Neural cell (in vitro differentiated cells): ENCODE measurements around the gene SNRNP40. TPM values are rescaled to one million over a fixed set of nuclear protein-coding genes. Genes with fewer than 3 reads are reported as not detected.
A peak's percentile ranks its signal among the peaks of the same experiment; 100 is the strongest.

Source experiments
- H2AFZ ChIP-seq: fragments of 200-600, 300-800 bp; sonication (generic), shearing (Covaris generic); 2 replicates; pipeline ENCODE4 v1.6.0; 2014; ENCODE audit warnings: low read depth, mild to moderate bottlenecking, antibody characterized with exemption, low read length, moderate library complexity
- H3F3A ChIP-seq: fragments of 200-600 bp; shearing (Covaris generic); 2 replicates; pipeline ENCODE4 v1.6.1; 2016; ENCODE audit warnings: mild to moderate bottlenecking, moderate library complexity, mixed read lengths, antibody characterized with exemption, low read length; ENCODE audit not compliant: insufficient read depth, poor library complexity, severe bottlenecking
- H3K27ac ChIP-seq: fragments of 200-600, 300-800 bp; sonication (generic), shearing (Covaris generic); 2 replicates; pipeline ENCODE4 v1.5.1; 2014; ENCODE audit warnings: mild to moderate bottlenecking, low read length, moderate library complexity
- H3K27me3 ChIP-seq: fragments of 300-800, 200-600 bp; sonication (generic), shearing (Covaris generic); 2 replicates; pipeline ENCODE4 v1.6.0; 2014; ENCODE audit warnings: mild to moderate bottlenecking, low read depth, low read length, moderate library complexity; ENCODE audit not compliant: insufficient read depth
- H3K36me3 ChIP-seq: fragments of 300-800, 200-600 bp; sonication (generic), shearing (Covaris generic); 2 replicates; pipeline ENCODE4 v1.5.1; 2014; ENCODE audit warnings: mild to moderate bottlenecking, antibody characterized with exemption, low read length, moderate library complexity; ENCODE audit not compliant: insufficient read depth
- H3K4me2 ChIP-seq: fragments of 300-800, 200-600 bp; sonication (generic), shearing (Covaris generic); 2 replicates; pipeline ENCODE4 v1.6.0; 2014; ENCODE audit warnings: mild to moderate bottlenecking, low read length
- H3K4me3 ChIP-seq: fragments of 300-800, 200-600 bp; sonication (generic), shearing (Covaris generic); 2 replicates; pipeline ENCODE4 v1.5.1; 2014; ENCODE audit warnings: mild to moderate bottlenecking, low read length, moderate library complexity
- H3K79me2 ChIP-seq: fragments of 200-600 bp; shearing (Covaris generic); replicated peaks from 2 replicates; pipeline ENCODE4 v1.6.0; 2014; ENCODE audit warnings: mild to moderate bottlenecking, low read length, moderate library complexity; ENCODE audit not compliant: insufficient read depth
- H3K9ac ChIP-seq: fragments of 300-800, 200-600 bp; sonication (generic), shearing (Covaris generic); 2 replicates; pipeline ENCODE4 v1.6.1; 2016; ENCODE audit warnings: mild to moderate bottlenecking, low read length, mixed read lengths
- H3K9me2 ChIP-seq: fragments of 200-600 bp; shearing (Covaris generic); 2 replicates; pipeline ENCODE4 v1.6.1; 2016; ENCODE audit warnings: mild to moderate bottlenecking, low read length, mixed read lengths; ENCODE audit not compliant: insufficient read depth
- H3K9me3 ChIP-seq: fragments of 200-600, 300-800 bp; sonication (generic), shearing (Covaris generic); 2 replicates; pipeline ENCODE4 v1.6.1; 2016; ENCODE audit warnings: mild to moderate bottlenecking, mixed run types, low read length, moderate library complexity, mixed read lengths
- H4K20me1 ChIP-seq: fragments of 200-600 bp; shearing (Covaris generic); 2 replicates; pipeline ENCODE4 v1.6.1; 2016; ENCODE audit warnings: mild to moderate bottlenecking, mixed run types; ENCODE audit not compliant: insufficient read depth
- EP300 ChIP-seq: fragments of 450-650 bp; conservative IDR thresholded peaks from 2 replicates; pipeline ENCODE4 v1.6.1; 2014; ENCODE audit warnings: antibody characterized with exemption, mild to moderate bottlenecking, moderate library complexity; ENCODE audit not compliant: poor library complexity, severe bottlenecking
- EZH2 ChIP-seq: fragments of 200-600, 300-800 bp; shearing (Covaris generic), sonication (generic); IDR thresholded peaks from 2 replicates; pipeline ENCODE4 v1.6.1; 2014; ENCODE audit warnings: antibody characterized with exemption, low read length, borderline replicate concordance, mild to moderate bottlenecking; ENCODE audit not compliant: insufficient read depth, poor library complexity, severe bottlenecking
- MXI1 ChIP-seq: fragments of 450-650 bp; conservative IDR thresholded peaks from 2 replicates; pipeline ENCODE4 v1.6.1; 2014; ENCODE audit warnings: antibody characterized with exemption, mild to moderate bottlenecking; ENCODE audit not compliant: poor library complexity, severe bottlenecking
- POLR2AphosphoS5 ChIP-seq: IDR thresholded peaks from 2 replicates; pipeline ENCODE4 v1.6.1; 2012
- RAD21 ChIP-seq: fragments of 450-650 bp; conservative IDR thresholded peaks from 2 replicates; pipeline ENCODE4 v1.6.1; 2014; ENCODE audit warnings: antibody characterized with exemption, mild to moderate bottlenecking, moderate library complexity
- SMC3 ChIP-seq: fragments of 450-650 bp; conservative IDR thresholded peaks from 2 replicates; pipeline ENCODE4 v1.6.1; 2014; ENCODE audit warnings: antibody characterized with exemption, mild to moderate bottlenecking, moderate library complexity; ENCODE audit not compliant: poor library complexity
- TAF1 ChIP-seq: IDR thresholded peaks from 2 replicates; pipeline ENCODE4 v1.6.1; 2012; ENCODE audit warnings: low read depth
- polyA plus RNA-seq: library from polyadenylated mRNA; depleted of rRNA; stranded (reverse); fragments of >200 nt; gene quantifications from 2 replicates; pipeline ENCODE4 v1.2.3, GENCODE V29; 2014
- TF ChIP-seq, protein P1 (sequence below): IDR thresholded peaks from 2 replicates; pipeline ENCODE4 v1.6.1; 2012; ENCODE audit warnings: borderline replicate concordance
- TF ChIP-seq, protein P2 (sequence below): fragments of 450-650 bp; IDR thresholded peaks from 2 replicates; pipeline ENCODE4 v1.5.1; 2014; ENCODE audit warnings: antibody characterized with exemption, mild to moderate bottlenecking, moderate library complexity; ENCODE audit not compliant: poor library complexity, severe bottlenecking

The SNRNP40 gene
- polyA plus RNA-seq, 1 donor from 2014 or later: 87.2 TPM

DNA sequence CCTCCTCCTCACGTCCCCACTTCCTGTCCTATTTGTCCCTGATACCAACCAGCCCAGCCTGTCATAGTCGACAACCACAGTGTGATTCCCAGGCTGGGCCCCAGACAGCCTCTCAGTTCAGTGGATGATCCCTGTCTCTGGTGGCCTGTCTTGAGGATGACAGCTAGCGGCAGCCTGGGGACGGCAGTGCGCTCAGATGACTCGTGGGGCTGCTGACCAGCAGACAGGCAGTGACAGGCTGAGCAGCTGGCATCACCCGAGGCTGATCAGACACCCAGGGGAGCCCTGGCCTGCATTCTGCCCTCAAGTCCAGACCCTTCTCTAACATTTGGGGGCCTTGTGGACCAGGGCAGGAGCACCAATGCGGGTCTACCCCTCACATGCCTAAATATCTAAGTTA is 77.9 kb downstream of the SNRNP40 start:
- Histone ChIP-seq H3K79me2 (peaks cover 3% of the 10 kb centered on the region), H3K9me2 (no peaks in the 10 kb centered on the region), H3K9ac (no peak overlapping the region), H4K20me1 (no peaks in the 10 kb centered on the region), H3K27me3 (no peaks in the 10 kb centered on the region), H3K36me3 (no peaks in the 10 kb centered on the region), H3K4me2 (no peak overlapping the region), H2AFZ (no peak overlapping the region), H3F3A (no peaks in the 10 kb centered on the region), H3K4me3 (no peak overlapping the region), H3K27ac (no peak overlapping the region), H3K9me3 (no peaks in the 10 kb centered on the region)
- TF ChIP-seq, protein P1, sequence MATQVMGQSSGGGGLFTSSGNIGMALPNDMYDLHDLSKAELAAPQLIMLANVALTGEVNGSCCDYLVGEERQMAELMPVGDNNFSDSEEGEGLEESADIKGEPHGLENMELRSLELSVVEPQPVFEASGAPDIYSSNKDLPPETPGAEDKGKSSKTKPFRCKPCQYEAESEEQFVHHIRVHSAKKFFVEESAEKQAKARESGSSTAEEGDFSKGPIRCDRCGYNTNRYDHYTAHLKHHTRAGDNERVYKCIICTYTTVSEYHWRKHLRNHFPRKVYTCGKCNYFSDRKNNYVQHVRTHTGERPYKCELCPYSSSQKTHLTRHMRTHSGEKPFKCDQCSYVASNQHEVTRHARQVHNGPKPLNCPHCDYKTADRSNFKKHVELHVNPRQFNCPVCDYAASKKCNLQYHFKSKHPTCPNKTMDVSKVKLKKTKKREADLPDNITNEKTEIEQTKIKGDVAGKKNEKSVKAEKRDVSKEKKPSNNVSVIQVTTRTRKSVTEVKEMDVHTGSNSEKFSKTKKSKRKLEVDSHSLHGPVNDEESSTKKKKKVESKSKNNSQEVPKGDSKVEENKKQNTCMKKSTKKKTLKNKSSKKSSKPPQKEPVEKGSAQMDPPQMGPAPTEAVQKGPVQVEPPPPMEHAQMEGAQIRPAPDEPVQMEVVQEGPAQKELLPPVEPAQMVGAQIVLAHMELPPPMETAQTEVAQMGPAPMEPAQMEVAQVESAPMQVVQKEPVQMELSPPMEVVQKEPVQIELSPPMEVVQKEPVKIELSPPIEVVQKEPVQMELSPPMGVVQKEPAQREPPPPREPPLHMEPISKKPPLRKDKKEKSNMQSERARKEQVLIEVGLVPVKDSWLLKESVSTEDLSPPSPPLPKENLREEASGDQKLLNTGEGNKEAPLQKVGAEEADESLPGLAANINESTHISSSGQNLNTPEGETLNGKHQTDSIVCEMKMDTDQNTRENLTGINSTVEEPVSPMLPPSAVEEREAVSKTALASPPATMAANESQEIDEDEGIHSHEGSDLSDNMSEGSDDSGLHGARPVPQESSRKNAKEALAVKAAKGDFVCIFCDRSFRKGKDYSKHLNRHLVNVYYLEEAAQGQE: no peak
- no peak for TF ChIP-seq EZH2
- TF ChIP-seq MXI1: no peak
- TF ChIP-seq POLR2AphosphoS5: no peak
- peak; percentile 30 for TF ChIP-seq EP300

DNA sequence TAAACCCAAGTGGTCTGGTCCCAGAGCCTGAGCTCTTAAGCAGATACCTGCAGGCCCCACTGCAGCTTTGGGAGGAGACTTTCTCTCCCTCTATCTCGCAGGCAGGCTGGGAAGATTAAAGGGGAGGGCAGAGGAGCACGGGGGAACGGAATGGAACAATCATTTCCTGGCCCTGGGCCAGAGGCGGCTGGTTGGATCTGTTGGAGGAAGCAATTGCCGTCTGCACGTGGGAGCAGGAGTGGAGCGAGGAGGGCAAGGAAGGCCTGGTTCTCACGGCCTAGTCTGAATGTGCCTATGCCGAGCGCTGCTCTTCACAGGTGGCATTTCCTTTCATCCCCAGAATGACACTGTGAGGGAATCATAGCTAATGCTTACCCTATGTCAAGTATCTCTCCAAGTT is 80.6 kb downstream of the SNRNP40 start:
- Histone ChIP-seq H3K4me2 (no peak overlapping the region), H3K27ac (peak overlapping the region; percentile 48), H3K36me3 (no peaks in the 10 kb centered on the region), H3K9me3 (no peaks in the 10 kb centered on the region), H2AFZ (no peak overlapping the region), H3K4me3 (no peak overlapping the region), H4K20me1 (no peaks in the 10 kb centered on the region), H3K79me2 (peaks cover 3% of the 10 kb centered on the region), H3K27me3 (no peaks in the 10 kb centered on the region), H3F3A (no peaks in the 10 kb centered on the region), H3K9me2 (no peaks in the 10 kb centered on the region), H3K9ac (peak overlapping the region; percentile 16)
- no peak for TF ChIP-seq EZH2

DNA sequence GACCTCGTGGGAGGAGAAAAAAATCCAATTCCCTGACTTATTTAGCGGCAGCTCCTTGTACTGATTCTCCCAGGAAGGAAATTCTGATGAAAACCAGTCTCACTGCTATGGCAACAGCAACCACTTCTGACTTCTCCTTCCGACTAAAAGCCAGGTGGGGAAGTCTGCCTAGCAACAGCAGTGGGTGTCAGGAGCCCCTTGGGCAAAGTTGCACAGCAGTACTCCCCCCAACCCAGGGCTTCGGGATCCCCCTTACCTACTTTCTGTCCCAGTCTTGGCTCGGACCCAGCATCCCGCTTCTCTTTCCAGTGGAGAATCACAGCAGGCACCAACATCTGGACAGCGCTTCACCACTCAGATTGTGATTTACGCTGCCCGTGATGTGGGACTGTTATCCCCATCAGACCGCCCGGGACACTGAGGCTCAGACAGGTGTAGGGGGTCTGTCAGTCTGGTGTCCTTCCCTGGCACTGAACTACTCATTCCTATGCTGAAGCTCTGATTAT is 81.5 kb downstream of the SNRNP40 start:
- peak overlapping the region; percentile 17 for H3K9ac ChIP-seq
- H3K4me3 ChIP-seq: peak overlapping the region; percentile 7
- TF ChIP-seq EP300 (peak; percentile 14), SMC3 (no peak), EZH2 (no peak), TAF1 (no peak), RAD21 (no peak), POLR2AphosphoS5 (no peak), MXI1 (no peak)
- TF ChIP-seq, protein P1: no peak
- TF ChIP-seq, protein P2, sequence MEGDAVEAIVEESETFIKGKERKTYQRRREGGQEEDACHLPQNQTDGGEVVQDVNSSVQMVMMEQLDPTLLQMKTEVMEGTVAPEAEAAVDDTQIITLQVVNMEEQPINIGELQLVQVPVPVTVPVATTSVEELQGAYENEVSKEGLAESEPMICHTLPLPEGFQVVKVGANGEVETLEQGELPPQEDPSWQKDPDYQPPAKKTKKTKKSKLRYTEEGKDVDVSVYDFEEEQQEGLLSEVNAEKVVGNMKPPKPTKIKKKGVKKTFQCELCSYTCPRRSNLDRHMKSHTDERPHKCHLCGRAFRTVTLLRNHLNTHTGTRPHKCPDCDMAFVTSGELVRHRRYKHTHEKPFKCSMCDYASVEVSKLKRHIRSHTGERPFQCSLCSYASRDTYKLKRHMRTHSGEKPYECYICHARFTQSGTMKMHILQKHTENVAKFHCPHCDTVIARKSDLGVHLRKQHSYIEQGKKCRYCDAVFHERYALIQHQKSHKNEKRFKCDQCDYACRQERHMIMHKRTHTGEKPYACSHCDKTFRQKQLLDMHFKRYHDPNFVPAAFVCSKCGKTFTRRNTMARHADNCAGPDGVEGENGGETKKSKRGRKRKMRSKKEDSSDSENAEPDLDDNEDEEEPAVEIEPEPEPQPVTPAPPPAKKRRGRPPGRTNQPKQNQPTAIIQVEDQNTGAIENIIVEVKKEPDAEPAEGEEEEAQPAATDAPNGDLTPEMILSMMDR: peak; percentile 10
- H3K9me3 ChIP-seq: no peaks in the 10 kb centered on the region
- H3K27me3 ChIP-seq: no peaks in the 10 kb centered on the region
- H3K27ac ChIP-seq: peak overlapping the region; percentile 48
- no peaks in the 10 kb centered on the region for H3K79me2 ChIP-seq
- H3F3A ChIP-seq: no peaks in the 10 kb centered on the region
- no peak overlapping the region for H2AFZ ChIP-seq
- no peak overlapping the region for H3K4me2 ChIP-seq
- H3K36me3 ChIP-seq: no peaks in the 10 kb centered on the region
- H4K20me1 ChIP-seq: no peaks in the 10 kb centered on the region
- no peaks in the 10 kb centered on the region for H3K9me2 ChIP-seq
